HG03108 (cell line): ENCODE measurements around the gene RAB4A.

Experiments
- ATAC-seq: cut with Tn5 transposase; IDR thresholded peaks from one replicate; pipeline ENCODE4 v1.9.1; 2021; ENCODE audit warnings: moderate library complexity; ENCODE audit not compliant: unreplicated experiment

The RAB4A gene

DNA sequence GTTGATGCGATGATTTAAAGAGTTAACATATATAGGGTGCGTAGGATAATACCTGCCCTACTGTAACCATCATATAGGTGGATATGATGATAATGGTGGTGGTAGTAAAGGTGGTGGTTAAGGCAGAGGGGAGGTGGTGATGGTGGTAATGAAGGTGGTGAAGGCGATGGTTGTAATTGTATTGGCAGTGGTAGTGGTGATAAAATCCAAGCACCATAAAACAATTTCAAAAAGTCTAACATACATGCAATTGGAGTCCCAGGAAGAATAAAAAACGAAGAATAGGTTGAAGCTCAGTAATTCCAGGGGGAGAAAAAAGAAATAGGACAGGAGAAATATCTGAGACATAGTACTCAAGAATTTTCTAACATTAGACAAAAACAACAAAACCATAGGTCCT lies 27.3 kb upstream of the RAB4A start:
- ATAC-seq: no peak

DNA sequence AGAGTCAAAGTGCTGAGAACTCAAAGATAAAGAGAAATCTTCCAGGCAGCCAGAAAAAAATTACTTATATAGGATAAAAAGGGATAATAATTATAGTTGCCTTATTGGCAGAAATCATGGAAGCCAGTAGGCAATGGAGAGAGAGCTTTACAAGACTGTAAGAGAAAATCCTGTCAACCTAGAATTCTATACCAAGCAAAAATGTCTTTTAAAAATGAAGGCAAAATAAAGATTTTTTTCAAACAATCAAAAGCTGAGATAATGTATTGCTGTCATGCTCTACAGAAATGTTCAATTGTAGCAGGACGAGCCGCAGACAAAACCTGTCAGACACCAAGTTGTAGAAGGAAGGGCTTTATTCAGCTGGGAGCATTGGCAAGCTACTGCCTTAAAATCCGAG lies 26.8 kb upstream of the RAB4A start:
- no peak for ATAC-seq

DNA sequence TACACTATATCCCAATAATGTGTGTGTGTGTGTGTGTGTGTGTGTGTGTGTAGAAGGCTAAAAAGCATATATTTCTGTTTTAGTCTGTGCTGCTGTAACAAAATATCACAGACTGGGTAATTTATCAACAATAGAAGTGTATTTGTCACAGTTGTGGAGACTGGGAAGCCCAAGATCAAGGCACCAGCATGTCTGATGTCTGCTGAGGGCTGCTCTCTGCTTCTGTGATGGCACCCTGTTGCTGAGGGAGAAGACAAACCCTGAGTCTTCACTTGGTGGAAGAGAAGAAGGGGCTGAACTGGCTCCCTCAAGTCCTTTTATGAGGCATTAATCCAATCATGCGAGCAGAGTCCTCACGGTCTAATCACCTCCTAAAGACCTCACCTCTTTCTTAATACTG lies 23.0 kb upstream of the RAB4A start:
- no peak for ATAC-seq

DNA sequence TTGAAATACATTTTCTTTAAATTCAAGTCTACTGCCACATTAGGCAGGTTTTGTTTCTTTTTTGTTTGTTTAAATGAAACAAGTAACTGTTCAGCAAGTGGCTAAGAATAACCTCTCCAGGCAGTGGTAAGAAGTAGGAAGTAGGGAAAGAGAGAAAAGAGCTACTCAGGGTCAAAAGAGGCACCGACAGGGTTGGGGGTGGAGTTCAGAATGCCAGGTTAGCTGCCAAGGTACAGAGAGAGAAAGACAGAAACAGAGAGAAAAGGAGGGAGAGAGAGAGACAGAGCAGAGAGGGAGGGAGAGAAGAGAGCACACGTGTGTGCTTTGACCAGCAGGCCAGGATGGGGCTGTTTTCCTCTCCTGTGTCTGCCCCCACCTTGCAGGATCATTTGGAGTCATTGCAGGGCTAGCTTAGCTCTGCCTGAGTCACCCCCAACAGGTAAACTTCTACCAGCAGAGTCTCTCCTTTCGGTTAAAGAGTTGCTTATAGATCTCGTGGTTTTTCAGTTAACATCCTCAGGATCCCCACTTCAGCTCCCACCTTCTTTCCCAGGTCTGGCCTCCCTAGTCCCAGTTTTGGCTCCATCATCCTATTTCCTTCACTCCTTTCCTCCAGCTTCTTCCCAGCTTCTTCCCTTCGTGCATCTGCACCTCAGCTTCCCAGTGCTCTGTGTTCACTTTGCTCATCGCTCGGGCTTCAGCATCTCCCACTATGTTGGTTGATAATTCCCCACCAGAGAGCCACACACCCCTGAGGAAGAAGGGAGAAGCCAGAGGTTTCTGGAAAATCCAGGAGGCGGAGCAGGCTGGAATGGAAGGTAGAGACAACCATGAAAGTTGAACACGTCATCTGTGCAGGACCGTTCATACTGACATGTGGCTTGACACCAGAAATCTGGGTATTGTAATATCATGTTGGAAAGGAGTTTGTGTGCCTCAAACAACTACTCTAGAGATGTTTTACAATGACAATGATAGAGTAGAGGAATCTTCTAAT lies 21.8 kb upstream of the RAB4A start:
- ATAC-seq: no peak

DNA sequence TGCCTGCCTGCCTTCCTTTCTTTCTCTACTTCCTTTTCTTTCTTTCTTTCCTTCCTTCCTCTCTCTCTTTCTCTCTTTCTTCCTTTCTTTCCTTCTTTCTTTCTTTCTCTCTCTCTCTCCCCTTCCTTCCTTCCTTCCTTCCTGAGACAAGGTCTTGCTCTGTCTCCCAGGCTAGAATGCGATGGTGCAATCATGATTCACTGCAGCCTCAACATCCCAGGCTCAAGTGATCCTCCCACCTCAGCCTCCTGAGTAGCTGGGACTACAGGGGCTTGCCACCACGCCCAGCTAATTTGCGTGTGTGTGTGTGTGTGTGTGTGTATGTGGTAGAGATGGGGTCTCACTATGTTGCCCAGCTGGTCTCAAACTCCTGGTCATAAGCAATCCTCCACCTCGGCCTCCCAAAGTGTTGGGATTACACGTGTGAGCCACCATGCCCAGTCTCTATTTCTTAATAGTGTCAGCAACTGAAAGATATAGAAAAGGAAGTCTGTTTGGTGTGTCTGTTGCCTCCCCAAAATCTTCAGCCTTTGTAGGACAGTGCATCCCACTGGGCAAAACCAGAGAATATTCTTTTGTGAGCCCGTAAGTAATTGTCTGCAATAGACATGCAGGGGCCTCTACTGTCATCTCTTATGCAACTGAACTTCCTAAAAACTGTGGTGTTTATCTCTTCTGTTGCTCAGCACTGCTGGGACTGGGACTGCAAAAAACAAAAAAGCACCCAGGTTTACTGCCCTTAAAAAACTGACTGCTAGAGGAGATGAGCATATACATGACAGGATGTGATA lies 20.9 kb upstream of the RAB4A start:
- no peak for ATAC-seq

DNA sequence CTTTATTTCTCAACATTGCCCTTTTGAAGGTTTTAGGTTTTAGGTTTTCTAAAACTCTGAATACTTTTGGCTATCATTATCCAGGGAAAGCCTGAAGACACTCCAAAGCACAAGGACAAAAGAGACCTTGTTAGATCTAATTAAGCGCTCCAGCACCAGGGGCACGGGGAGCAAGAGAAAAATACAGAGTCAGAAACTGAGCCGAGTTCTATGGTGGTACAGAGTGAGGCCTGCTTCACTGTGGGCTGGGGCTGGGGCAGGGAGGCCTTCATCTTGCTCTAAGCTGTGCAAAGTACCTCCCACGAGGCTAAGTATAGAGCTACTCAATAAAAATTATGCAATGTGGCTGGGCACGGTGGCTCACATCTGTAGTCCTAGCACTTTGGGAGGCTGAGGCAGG lies 19.7 kb upstream of the RAB4A start:
- no peak for ATAC-seq

DNA sequence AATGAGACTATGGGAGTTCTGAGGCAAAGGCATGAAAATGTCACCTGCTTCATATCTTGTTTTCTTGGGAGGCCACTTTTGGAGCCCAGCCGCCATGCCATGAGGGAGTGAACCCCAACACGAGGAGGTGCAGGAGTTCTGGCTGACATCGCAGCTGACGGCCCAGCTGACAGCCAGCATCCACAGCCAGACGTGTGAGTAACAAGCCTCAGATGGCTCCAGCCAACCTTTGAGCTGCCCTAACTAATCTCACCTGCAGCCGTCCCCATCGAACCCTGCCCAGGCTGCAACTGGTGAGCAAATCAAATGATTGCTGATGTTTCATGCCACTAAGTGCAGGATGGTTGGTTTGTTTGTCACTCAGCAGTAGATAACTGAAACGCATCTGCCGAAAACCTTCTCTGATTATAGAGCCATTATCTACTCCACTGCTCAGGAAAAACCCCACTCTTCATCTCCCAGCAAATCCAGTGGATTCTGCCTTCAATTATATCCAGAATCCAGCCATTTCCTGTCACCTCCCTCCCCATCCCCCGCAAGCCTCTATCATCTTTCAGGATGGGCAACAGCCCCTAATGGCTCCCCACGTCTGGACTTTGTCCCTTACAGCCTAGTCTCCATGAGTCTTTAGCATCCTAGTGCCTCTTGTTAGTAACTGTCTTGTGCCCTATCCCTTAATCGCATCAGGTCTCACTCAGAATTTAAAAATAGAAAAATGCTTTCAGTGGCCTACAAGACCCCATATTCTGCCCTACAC lies 18.5 kb upstream of the RAB4A start:
- ATAC-seq: no peak

DNA sequence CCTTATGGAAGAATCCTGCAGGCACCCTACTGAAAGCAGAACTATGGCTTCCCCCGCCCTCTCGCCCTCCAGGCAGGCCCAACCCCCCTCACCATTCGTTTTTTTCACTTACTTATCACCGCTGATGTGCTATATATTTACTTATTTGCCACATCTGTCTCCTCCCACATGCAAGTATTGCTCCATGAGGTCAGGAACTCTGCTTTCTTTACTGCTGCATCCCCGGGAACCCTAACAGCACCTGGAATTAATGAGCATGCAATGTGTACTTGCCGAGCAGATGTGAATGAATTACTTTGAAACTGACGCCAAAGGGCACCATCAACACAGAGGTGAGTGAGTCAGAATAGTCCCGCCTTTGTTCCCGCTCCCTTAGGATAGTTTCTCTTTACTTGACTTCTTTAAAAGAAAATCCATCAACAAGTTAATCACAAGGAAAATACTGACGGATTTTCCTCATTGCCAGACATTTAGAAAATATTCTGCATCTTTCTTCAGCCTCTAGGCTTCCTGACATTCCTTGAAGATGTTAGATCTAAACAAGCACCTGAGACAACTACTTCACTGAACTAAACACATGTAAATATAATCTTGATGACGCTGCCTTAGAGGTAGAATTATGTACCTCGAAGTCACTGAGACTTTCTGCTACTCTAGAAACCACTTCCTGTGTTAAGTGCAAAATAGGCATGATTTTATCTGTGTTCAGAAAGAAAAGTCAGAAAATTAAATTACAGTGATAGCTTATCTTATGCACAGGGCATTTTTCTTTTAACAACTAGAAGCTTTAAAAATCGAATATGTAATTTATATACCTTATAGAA lies 17.5 kb upstream of the RAB4A start:
- ATAC-seq: no peak

DNA sequence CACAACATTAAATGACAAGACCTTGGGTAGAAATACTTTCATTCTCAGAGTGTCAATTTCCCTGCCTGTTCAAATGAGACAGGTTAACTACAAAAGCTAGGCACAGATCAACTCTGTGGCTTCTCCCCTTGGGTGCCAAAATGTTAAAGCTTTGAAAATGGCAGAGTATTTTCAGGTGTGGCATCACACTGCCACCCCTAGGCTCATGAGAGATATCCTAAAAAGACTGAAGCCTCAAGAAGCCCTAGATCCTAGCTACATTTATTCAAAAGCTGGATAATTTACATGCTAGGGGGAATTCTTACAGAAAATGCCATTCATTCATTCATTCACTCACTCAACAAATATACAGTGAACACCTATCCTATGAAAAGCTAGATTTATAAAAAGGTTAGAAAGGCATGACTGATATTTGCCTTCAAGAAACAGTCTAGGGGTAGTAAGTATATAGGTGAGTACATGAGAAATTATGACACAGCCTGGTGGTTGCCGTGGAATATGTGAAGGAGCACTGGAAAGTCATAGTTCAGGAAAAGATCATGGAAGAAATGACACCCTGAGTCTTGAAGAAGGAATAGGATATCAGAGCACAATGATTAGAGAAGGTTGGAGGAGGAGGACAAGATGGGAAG lies 15.9 kb upstream of the RAB4A start:
- no peak for ATAC-seq

DNA sequence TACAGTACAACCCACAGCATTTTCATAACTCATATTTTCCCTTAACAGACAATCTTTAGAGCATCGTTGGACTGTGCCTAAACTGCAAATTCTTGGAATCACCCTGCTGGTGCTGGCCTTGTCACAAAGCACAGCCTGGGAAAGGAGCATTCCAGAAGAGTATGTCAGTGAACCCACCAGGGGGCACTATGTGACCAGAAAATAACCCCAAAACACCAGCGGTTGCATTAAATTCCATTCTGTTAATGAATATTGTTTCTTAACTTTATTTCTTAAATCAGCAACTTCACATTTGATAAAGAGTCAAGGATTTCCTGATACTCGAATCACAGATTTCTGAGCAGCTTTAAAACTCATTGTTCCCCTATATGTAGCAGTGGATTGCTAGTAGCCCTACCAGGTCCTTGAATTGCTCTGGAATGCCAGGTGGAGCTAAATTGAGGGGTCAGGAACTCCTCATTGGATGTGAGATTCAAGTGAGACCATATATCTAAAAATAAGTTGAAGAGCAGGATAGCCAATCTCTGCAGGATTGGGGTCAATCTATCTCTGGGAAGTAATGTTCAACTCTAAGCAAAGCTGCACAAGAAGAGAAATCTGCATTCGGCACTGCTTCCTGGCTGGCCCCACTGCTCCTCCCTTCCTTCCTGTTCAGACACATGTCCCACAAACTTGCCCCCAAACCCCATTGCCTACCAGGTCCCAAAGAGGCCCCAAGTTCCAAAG lies 12.7 kb upstream of the RAB4A start:
- no peak for ATAC-seq

DNA sequence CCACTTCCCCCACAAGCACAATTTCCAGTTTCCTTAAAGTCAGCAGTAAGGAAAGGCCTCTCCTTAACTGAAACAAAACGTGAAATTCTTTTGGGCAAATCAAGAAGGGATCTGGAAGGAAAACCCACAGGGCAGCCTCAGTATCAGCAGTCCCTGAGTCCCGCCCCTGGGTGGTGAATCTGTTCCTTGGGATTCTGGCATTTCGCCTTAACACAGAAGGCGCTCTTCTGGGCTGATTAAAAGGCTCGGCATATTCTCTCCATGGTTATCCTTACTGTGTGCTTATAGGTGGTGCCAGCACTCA lies 12.2 kb upstream of the RAB4A start:
- ATAC-seq: no peak

DNA sequence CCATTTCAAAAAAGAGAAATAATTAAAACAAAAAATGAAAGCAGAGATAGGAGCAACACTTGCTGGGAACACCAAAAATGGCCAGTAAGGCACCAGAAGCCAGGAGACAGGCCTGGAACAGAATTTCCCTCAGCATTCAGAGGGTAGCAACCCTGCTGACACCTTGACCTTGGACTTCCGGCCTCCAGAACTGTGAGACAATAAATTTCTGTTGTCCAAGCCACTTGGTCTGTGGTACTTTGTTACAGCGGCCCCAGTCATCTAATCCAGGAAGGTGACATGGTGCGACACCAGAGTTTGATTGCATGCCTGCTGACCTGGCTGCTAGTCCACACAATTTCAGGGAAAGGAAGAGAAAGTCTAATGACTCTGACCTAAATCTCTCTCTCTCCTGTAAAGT lies 10.6 kb upstream of the RAB4A start:
- ATAC-seq: no peak

DNA sequence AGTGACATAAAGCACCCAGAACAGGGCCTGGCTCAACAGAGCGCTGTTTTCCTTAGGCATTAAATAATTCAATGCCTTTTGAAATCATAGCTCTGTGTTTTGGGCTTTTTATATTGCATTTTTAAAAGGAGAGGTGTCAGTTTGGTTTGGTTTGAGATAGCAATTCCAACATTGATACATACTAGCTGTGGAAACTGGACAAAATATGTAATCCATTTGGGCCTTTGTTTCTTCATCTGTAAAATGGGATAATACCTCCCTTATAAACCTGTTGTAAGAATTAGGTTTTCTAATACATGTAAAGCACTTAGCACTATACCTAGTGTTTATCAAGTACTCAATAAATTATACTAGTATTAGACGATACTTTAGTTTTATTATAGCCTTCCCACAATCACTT lies 8.7 kb upstream of the RAB4A start:
- ATAC-seq: no peak

DNA sequence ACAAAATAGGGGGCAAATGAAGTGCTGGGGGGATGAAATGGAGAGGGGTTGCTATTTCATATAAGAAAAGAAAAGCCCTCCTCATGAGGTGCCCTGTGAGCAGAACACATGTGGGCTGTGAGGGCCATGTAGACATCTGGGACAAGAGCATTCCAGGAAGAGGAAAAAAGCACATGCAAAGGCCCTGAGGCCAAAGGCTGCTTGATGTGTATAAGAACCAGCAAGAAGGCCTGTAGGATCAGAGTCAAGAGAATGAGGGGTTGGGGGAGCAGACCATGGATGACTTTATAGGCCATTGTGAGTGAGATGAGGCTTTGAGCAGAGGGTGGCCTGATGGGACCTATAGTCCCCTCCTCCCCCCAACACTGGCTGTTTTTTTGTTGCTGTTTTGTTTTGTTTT lies 7.7 kb upstream of the RAB4A start:
- no peak for ATAC-seq

DNA sequence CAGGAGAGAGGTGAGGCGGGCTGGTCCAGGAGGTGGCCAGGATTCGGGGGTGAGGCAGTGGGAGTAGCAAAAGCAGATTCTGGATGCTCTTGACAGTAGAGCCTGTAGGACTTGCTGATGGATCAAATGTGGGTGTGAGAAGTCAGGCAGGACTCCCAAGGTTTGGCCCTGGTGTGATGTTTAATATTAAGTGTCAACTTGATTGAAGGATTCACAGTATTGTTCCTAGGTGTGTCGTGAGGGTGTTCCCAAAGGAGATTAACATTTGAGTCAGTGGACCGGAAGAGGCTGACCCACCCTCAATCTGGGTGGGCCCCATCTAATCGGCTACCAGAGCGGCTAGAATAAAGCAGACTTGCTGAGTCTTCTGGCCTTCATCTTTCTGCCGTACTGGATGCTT lies 6.8 kb upstream of the RAB4A start:
- ATAC-seq: no peak

DNA sequence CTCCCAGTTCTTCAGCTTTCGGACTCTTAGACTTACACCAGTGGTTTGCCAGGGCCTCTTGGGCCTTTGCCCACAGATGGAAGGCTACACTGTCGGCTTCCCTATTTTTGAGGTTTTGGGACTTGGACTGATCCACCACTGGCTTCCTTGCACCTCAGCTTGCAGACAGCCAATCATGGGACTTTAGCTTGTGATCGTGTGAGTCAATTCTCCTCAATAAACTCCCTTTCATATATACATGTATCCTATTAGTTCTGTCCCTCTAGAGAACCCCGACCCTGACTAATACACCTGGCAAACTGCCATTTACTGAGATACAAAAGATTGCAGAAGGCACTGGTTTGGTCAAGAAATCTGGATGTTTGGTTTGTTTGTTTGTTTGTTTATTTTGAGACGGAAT lies 6.4 kb upstream of the RAB4A start:
- ATAC-seq: no peak

DNA sequence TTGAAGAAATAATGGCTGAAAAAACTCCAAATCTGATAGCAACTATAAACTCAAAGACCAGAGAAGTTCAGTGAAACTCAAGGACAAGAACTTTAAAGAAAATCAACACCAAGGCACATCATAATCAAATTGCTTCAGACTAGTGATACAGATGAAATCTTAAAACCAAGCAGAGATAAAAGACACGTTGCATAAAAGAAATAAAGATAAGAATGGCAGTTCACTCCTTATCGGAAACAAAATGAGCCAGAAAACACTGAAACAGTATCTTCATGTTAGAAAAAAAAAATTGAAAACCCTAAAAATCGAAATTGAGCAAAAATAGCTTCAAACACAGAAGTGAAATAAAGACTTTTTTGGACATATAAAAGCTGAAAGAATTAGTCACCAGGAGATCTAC lies 4.6 kb upstream of the RAB4A start:
- no peak for ATAC-seq

DNA sequence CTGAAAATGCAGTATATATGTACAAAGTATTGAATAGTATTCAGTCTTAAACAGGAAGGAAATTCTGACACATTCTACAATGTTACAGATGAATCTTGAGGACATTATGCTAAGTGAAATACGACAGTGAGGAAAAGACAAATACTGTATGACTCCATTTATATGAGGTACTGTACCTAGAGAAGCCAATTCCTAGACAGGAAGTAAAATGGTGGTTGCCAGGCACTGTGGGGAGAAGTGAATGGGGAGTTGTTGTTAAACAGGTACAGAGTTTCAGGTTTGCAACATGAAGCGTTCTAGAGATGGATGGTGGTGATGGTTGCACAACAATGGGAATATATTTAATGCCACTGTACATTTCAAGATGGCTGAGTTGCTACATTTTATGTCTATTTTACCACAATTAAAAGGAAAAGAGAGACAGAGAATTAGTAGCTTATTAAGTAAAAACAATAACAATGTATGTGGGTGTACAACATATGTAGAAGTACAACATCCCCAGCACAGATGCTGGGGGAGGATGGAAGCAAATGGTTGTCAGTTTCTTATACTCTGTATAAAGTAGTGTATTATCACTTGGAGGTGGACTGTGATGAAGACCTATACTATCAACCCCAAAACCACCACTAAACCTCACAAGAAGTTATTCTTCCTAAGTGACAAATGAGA lies 3.9 kb upstream of the RAB4A start:
- ATAC-seq: no peak

DNA sequence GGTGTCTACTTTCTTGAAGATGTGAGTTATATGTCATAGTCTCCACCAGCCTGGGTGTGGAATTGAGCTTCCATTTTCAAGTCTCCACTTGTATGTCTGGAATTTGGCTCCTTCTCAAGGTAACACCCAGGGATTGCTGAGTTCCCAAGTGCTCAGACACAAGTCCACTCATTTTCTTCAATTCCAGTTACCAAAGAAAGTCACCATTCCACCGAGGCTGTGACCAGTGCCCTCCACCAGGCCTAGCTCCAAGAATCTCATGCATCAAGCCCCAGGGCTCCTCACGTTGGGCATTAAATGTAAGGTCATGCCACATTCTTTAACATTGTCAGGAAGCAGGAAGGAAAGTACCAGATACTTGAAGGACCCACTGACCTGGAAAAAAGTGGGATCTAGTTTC lies 2.4 kb upstream of the RAB4A start:
- ATAC-seq: no peak
